ENCODE measurements around the gene ERCC6. TPM values are rescaled to one million over a fixed set of nuclear protein-coding genes. Genes with fewer than 3 reads are reported as not detected.

The ERCC6 gene
- total and polyA plus RNA-seq, 2 experiments from 2014 or later, result 5.4 to 9.7 TPM

DNA sequence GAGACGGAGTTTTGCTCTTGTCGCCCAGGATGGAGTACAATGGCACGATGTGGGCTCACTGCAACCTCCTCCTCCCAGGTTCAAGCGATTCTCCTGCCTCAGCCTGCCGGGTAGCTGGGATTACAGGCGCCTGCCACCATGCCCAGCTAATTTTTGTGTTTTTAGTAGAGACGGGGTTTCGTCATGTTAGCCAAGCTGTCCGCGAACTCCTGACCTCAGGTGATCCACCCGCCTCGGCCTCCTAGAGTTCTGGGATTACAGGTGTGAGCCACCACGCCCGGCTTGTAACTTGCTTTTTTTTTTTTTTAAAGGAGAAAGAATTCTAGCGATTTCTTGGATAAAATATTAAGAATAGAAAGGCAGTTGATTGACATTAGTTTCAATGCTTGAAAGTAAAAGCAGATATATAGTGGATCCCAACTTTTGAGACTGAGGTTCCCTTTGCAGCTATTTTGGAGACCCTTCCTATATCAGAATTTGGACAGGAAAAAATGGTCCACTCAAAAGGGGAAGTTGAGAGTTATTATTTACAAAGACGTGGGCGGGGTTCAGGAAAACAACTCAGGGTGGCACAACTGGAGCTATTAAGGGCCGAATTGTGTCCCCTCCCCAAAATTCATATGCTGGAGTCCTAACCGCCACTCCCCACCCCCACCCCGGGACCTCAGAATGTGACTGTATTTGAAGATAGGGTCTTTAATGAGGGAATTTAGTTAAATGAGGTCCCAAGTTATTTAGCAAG, 1.3 kb upstream of the ERCC6 start:
- no peaks in the 10 kb centered on the region for H3K9me3 ChIP-seq (ENCODE audit: low read depth)
- no peak for DNase-seq (ENCODE audit: low read depth in 1 of 2, low spot score in 1 of 2)
- H3K4me3 ChIP-seq, result peak overlapping the region; percentile 56
- no peaks in the 10 kb centered on the region for H3K4me1 ChIP-seq (ENCODE audit: low read depth)
- H3K36me3 ChIP-seq, result no peaks in the 10 kb centered on the region
- H3K27ac ChIP-seq, result no peak overlapping the region
- H3K27me3 ChIP-seq, result peaks cover 6% of the 10 kb centered on the region
- no peak for TF ChIP-seq CTCF (IDR thresholded peaks at IDR 0.05; ENCODE audit: low read depth, low read length)

- H3K27ac ChIP-seq, result peak overlapping the region; percentile 57
- no peaks in the 10 kb centered on the region for H3K36me3 ChIP-seq
- H3K9me3 ChIP-seq (ENCODE audit: low read depth), result no peaks in the 10 kb centered on the region
- DNase-seq (ENCODE audit: low read depth in 1 of 2, low spot score in 1 of 2), result peak; percentile 36 to 72
- H3K4me3 ChIP-seq, result peak overlapping the region; percentile 56
- TF ChIP-seq CTCF (IDR thresholded peaks at IDR 0.05; ENCODE audit: low read depth, low read length), result peak; percentile 2
- no peaks in the 10 kb centered on the region for H3K4me1 ChIP-seq (ENCODE audit: low read depth)
- H3K27me3 ChIP-seq, result peaks cover 6% of the 10 kb centered on the region
Observed at GRCh38 chr10:49539320-49539885, 482 bp upstream of the ERCC6 start.

DNA sequence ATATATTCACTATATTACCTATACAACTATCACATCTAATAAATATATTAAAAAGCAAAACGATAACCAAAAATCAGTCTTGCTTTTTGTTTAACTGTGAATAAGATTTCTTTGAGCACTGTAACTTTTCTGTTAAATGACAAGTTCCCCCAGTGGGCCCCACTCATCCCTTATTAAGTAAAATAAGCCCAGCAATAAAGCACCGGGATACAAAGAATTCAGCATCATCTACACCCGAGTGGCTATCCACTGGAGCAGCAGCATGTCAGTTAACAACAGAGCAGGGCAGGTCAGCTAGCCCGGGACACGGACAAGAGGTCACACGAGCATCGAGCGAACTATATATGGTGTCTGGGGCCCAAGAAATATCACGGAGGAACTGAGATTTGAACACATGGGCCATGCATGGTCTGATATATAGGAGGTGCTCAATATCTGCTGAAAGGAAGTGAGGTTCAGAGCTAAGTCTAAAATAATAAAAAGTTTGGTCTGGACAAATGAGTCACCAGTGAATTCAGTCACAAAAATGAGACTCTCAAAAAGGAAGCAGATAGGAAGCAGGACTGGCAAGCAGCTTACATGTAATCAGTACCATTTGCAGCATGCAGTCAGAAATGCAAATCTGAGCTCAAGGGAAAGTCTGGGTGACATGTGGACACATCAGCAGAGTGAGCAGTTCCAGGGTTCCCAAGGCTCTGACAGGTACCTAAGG, 4.1 kb downstream of the ERCC6 start:
- Histone ChIP-seq H3K9me3 (ENCODE audit: low read depth) (no peaks in the 10 kb centered on the region), H3K27ac (no peak overlapping the region)
- peak in 1 of 2 donors; percentile 63 for DNase-seq (ENCODE audit: low read depth in 1 of 2, low spot score in 1 of 2)

GRCh38 chr10:49532461-49532860, 6.5 kb downstream of the ERCC6 start:
- no peaks in the 10 kb centered on the region for H3K9me3 ChIP-seq (ENCODE audit: low read depth)
- H3K27me3 ChIP-seq, result no peaks in the 10 kb centered on the region

More for the DNA sequence above, 4.1 kb downstream of the ERCC6 start:
- no peaks in the 10 kb centered on the region for H3K4me1 ChIP-seq (ENCODE audit: low read depth)
- no peaks in the 10 kb centered on the region for H3K27me3 ChIP-seq
- no peak overlapping the region for H3K4me3 ChIP-seq
- TF ChIP-seq CTCF (IDR thresholded peaks at IDR 0.05; ENCODE audit: low read depth, low read length), result no peak
- H3K36me3 ChIP-seq, result peaks cover 5% of the 10 kb centered on the region

More at GRCh38 chr10:49532461-49532860, 6.5 kb downstream of the ERCC6 start:
- Histone ChIP-seq H3K36me3 (peaks cover 11% of the 10 kb centered on the region), H3K4me3 (no peak overlapping the region), H3K4me1 (ENCODE audit: low read depth) (no peaks in the 10 kb centered on the region), H3K27ac (no peak overlapping the region)
- no peak for TF ChIP-seq CTCF (IDR thresholded peaks at IDR 0.05; ENCODE audit: low read depth, low read length)
- no peak for DNase-seq (ENCODE audit: low read depth in 1 of 2, low spot score in 1 of 2)
